GM19463 (cell line): ENCODE data around the gene CABP4.
A peak's percentile ranks its signal among the peaks of the same experiment; 100 is the strongest.
"Not testable (repeated sequence)": the region's sequence is repeated elsewhere in the genome, so short reads cannot be mapped to it uniquely, and the experiment has no call there.

ENCODE experiments used
- ATAC-seq: cut with Tn5 transposase; IDR thresholded peaks from one replicate; pipeline ENCODE4 v1.9.1; 2021; ENCODE audit warnings: mild to moderate bottlenecking, moderate library complexity; ENCODE audit not compliant: unreplicated experiment

The CABP4 gene

DNA sequence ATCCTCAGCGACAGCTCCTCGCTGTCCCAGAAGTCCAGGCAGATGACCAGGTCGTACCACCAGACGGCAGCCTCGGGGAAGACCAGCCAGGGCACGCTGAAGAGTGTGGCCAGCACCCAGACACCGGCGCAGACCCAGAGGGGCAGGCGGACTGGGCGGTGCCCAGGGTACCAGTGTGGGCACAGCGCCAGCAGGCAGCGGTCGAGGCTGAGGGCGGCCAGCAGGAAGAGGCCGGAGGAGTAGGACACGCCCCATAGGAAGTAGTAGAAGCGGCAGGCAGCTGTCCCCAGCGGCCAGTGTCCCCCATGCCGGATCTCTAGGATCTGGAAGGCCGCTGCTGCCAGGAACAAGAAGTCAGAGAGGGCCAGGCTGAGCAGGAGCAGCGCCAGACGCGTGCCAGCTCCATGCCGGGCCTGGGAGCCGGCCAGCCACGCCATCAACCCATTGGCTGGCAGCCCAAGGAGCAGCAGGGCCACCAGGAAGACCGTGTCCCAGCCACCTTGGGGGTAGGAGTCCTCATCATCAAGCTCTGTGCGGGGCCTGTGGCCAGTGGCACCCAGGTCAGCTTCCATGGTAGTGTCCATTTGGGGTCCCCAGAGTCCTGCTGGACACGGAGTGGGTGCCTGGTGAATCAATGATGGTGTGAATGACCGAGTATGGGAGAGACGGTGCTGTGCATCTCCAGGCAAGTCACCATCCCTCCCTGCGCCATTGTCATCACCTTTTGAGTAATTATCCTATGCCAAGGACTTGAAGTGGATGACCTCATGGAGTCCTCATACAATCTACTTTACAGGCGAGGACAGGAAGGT lies 2.8 kb upstream of the CABP4 start, which contains the start of gene GPR152:
TSS of gene GPR152 (minus strand) at position 589 of the 812 bp plus-strand sequence. CDS start at position 584, 5 bp downstream.
- ATAC-seq: no peak

DNA sequence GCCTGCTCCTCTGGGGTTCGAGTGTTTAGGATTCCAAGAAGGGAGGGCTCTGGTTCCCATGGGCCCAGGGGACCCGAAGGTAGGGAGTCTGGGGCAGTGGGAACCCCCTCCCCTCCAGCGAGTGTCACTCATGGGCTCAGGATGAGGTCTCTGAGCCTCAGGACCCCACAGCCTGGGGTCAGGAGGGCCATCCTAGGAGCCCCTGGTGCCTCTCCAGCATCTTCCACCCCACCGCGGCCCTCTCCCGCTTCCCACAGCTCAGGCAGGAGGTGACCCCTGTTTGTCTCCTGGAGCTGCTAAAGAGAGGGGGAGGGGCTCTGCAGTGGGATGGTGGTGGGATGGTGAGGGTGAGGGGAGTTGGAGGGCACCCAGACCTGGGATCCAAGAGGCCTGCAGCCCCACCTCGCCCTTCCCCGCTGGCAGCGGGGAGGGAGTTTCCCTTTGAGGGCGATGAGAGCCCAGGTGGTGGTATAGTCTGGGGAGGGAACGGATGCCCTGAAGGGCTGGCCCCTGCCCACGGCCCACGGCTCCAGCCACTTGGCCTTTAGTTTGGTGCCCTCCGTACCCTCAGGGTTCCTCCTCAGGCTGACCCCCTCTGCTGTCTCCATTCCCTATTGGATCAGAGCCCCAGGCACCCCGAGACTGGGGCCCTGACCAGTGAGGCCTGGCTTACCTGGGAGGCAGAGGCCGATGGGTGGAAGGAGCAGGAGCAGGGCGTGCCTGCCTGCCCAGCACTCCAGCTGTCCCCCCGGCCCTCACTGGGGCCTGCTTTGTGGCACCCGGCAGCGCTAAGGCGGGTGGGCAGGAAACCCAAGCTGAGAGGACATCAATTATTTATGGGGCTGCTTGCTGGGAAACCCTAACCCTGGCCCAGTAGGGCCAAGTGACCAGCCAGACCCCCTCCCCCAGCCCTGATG lies 1.1 kb upstream of the CABP4 start:
- no peak for ATAC-seq

- ATAC-seq: no peak
Observed at GRCh38 chr11:67456068-67456705, 1.0 kb downstream of the CABP4 start.

DNA sequence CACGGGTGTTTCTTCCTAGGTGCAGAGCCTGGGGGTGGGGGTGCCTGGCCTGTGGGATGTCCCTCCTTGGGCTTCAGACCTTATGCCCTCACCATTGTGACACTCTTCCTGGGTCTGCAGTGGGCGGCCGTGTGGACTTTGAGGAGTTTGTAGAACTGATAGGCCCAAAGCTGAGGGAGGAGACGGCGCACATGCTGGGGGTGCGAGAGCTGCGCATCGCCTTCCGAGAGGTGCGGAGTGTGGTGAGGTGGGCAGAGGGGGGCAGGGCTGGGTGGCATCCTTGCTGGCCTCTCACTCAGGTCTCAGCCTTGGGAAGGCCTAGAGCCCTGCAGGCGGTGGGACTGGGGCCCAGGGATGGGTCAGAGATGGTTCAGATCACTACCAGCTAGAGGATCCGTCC lies 2.3 kb downstream of the CABP4 start:
- no peak for ATAC-seq

GRCh38 chr11:67458266-67458665 lies 3.1 kb downstream of the CABP4 start:
- ATAC-seq: no peak

GRCh38 chr11:67463186-67463585 lies 8.0 kb downstream of the CABP4 start:
- ATAC-seq: no peak

- ATAC-seq: no peak
Observed at GRCh38 chr11:67463680-67464410, 8.7 kb downstream of the CABP4 start.

GRCh38 chr11:67464411-67465188 lies 9.4 kb downstream of the CABP4 start:
- ATAC-seq: peak; percentile 54

- ATAC-seq: no peak
Observed at GRCh38 chr11:67465189-67465510, 10.0 kb downstream of the CABP4 start.

GRCh38 chr11:67465530-67465929 lies 10.4 kb downstream of the CABP4 start:
- not testable (repeated sequence) for ATAC-seq

- no peak for ATAC-seq
Observed at GRCh38 chr11:67466367-67466766, 11.2 kb downstream of the CABP4 start.

DNA sequence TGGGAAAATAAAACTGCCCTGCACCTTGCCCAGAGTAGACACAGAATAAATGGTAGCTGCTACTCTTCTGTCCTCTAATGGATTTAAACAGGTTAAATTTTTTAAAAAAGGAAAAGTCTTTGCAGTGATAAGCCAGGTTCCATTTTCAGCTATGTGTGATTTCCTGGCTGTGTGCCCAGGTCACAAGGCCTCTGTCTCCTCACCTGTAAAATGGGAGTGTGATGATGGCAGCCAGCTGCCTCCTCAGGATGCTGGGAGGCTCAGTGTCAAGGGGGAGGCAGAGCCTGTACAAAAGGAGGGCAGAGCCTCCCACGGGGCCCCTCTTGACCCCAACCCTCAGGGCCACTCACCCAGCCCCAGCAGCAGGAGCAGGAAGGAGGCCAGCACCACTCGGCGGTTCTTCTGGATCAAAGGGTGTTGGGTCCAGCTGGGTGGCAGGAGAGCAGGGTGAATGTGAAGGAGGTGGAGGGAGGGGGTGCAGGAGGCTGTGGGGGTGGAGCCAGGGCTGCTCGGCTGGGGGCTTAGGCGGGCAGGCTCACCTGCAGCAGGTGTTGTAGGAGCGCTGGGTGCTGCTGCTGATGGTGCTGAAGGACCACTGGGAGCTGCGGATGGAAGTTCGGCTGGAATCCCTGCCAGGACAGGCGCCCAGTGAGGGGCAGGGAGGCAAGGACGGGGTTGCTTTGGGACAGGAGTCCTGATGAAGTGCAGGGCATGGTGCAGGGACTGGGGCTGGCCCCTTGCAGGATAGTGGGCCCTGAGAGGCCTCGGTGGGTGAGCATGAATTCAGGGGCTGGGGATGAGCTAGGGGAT lies 12.0 kb downstream of the CABP4 start:
- no peak for ATAC-seq

GRCh38 chr11:67468056-67468455 lies 12.9 kb downstream of the CABP4 start:
- ATAC-seq: no peak

DNA sequence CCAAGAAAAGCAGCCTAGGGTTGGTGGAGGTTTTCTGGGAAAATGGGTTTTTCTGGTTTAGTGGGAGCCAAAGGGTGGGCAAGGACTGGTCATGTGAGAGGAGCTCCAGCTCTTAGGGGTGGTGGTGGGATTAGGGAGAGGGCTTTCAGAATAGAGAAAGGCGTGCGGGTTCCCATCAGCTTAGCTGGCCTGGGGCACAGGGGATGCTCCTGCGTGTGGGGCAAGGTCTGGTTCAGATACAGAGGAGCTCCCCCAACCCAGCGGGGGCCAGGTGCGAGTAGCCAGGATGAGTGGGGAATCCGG lies 13.3 kb downstream of the CABP4 start:
- no peak for ATAC-seq

- peak; percentile 63 for ATAC-seq
Observed at GRCh38 chr11:67468759-67469507, 13.8 kb downstream of the CABP4 start, which contains the start of gene TMEM134. Gene TMEM134 (minus strand): TSS chr11:67469251. CDS start chr11:67469192, 59 bp downstream.

GRCh38 chr11:67469508-67469811 lies 14.3 kb downstream of the CABP4 start:
- ATAC-seq: no peak

GRCh38 chr11:67470337-67471002 lies 15.3 kb downstream of the CABP4 start:
- ATAC-seq: no peak

GRCh38 chr11:67472882-67473281 lies 17.7 kb downstream of the CABP4 start:
- no peak for ATAC-seq
